Activated CD8-positive, alpha-beta memory T cell treated with anti-CD3 and anti-CD28 coated beads for 36 hours (primary cell): ENCODE measurements around the gene SPPL3. TPM values are rescaled to one million over a fixed set of nuclear protein-coding genes. Genes with fewer than 3 reads are reported as not detected.

Experiments
- CTCF ChIA-PET: fragments of 350-600 bp; sonication (Branson Sonifier 250); formaldehyde crosslinking; loops from one replicate; lab custom pipeline; 2021; ENCODE audit warnings: antibody characterized with exemption; lab: Charles Lee
- POLR2A ChIA-PET: fragments of 350-600 bp; sonication (Branson Sonifier 250); formaldehyde crosslinking; loops from one replicate; lab custom pipeline; 2021; ENCODE audit warnings: antibody characterized with exemption; lab: Charles Lee
- total RNA-seq, 2 experiments: library from RNA; stranded (reverse); gene quantifications; one replicate each; pipeline ENCODE4 v1.2.3, GENCODE V29; 2021

SPPL3 gene
- total RNA-seq, 2 experiments from 2014 or later: 30.6 to 31.0 TPM

- POLR2A ChIA-PET: no interaction called here
- CTCF ChIA-PET: interaction anchor here (0.6 kb wide), 1 partner anchor 22 kb away, joined by 3 read pairs; no protein-coding TSS in a partner anchor
Measured at GRCh38 chr12:120771097-120771496, 133.1 kb downstream of the SPPL3 start.

GRCh38 chr12:120767071-120768024 is 136.8 kb downstream of the SPPL3 start:
- POLR2A ChIA-PET: no interaction called here
- CTCF ChIA-PET: no interaction called here

GRCh38 chr12:120766566-120766965 is 137.6 kb downstream of the SPPL3 start:
- POLR2A ChIA-PET: no interaction called here

GRCh38 chr12:120764816-120765215 is 139.3 kb downstream of the SPPL3 start:
- ChIA-PET CTCF (no interaction called here), POLR2A (no interaction called here)

More at GRCh38 chr12:120766566-120766965, 137.6 kb downstream of the SPPL3 start:
- CTCF ChIA-PET: no interaction called here

- ChIA-PET POLR2A (no interaction called here), CTCF (interaction anchor here (0.6 kb wide), 1 partner anchor 9 kb away, joined by 3 read pairs; no protein-coding TSS in a partner anchor)
Measured at GRCh38 chr12:120763250-120763649, 140.9 kb downstream of the SPPL3 start.

GRCh38 chr12:120762086-120762485 is 142.1 kb downstream of the SPPL3 start:
- ChIA-PET CTCF (interaction anchor here (0.7 kb wide), 1 partner anchor 10 kb away, joined by 4 read pairs; no protein-coding TSS in a partner anchor), POLR2A (no interaction called here)

GRCh38 chr12:120761519-120761934 is 142.6 kb downstream of the SPPL3 start:
- ChIA-PET POLR2A (no interaction called here), CTCF (no interaction called here)

- ChIA-PET CTCF (no interaction called here), POLR2A (no interaction called here)
Measured at GRCh38 chr12:120760349-120761254, 143.6 kb downstream of the SPPL3 start.

GRCh38 chr12:120759591-120760348 is 144.4 kb downstream of the SPPL3 start:
- ChIA-PET POLR2A (no interaction called here), CTCF (no interaction called here)

GRCh38 chr12:120758798-120759590 is 145.2 kb downstream of the SPPL3 start:
- CTCF ChIA-PET: no interaction called here
- POLR2A ChIA-PET: no interaction called here

GRCh38 chr12:120757949-120758348 is 146.2 kb downstream of the SPPL3 start:
- CTCF ChIA-PET: no interaction called here
- POLR2A ChIA-PET: no interaction called here

GRCh38 chr12:120757226-120757742 is 146.9 kb downstream of the SPPL3 start:
- CTCF ChIA-PET: no interaction called here

GRCh38 chr12:120755269-120755668 is 148.9 kb downstream of the SPPL3 start:
- ChIA-PET CTCF (no interaction called here), POLR2A (no interaction called here)

More at GRCh38 chr12:120757226-120757742, 146.9 kb downstream of the SPPL3 start:
- POLR2A ChIA-PET: interaction anchor here (1.5 kb wide), 1 partner anchor 70 kb away, joined by 6 read pairs; the partner anchor contains the start of gene MLEC

GRCh38 chr12:120754792-120755191 is 149.4 kb downstream of the SPPL3 start:
- POLR2A ChIA-PET: no interaction called here
- CTCF ChIA-PET: interaction anchor here (1.2 kb wide), 1 partner anchor 9 kb away, joined by 3 read pairs; no protein-coding TSS in a partner anchor

GRCh38 chr12:120751389-120751788 is 152.8 kb downstream of the SPPL3 start:
- POLR2A ChIA-PET: no interaction called here
- CTCF ChIA-PET: interaction anchor here (0.7 kb wide), 2 partner anchors 329 to 467 kb away, joined by 3 read pairs; no protein-coding TSS in a partner anchor

- ChIA-PET POLR2A (no interaction called here), CTCF (interaction anchor here (0.7 kb wide), 2 partner anchors 85 to 468 kb away, joined by 3 read pairs; no protein-coding TSS in a partner anchor)
Measured at GRCh38 chr12:120750806-120751205, 153.4 kb downstream of the SPPL3 start.

- CTCF ChIA-PET: interaction anchor here (0.7 kb wide), 3 partner anchors 22 to 1159 kb away, joined by 3 to 4 read pairs (median 3); no protein-coding TSS in a partner anchor
- POLR2A ChIA-PET: interaction anchor here (0.5 kb wide), 1 partner anchor 407 kb away, joined by 5 read pairs; no protein-coding TSS in a partner anchor
Measured at GRCh38 chr12:120749256-120749655, 154.9 kb downstream of the SPPL3 start.
